HEK293 (cell line): ENCODE measurements around the gene CDK9.

Experiments used
- FEZF1 ChIP-seq: fragments of 450-650 bp; formaldehyde crosslinking; IDR thresholded peaks from 2 replicates; pipeline ENCODE4 v1.5.1; 2016; ENCODE audit warnings: missing biosample characterization, missing genetic modification characterization
- GFI1B ChIP-seq: fragments of 450-650 bp; formaldehyde crosslinking; IDR thresholded peaks from 2 replicates; pipeline ENCODE4 v1.5.1; 2016; ENCODE audit warnings: missing biosample characterization, missing genetic modification characterization
- GLIS1 ChIP-seq: fragments of 450-650 bp; formaldehyde crosslinking; IDR thresholded peaks from 2 replicates; pipeline ENCODE4 v1.5.1; 2016; ENCODE audit warnings: missing biosample characterization, missing genetic modification characterization
- KLF9 ChIP-seq: fragments of 450-650 bp; formaldehyde crosslinking; IDR thresholded peaks from 2 replicates; pipeline ENCODE4 v1.5.1; 2016; ENCODE audit warnings: missing biosample characterization, missing genetic modification characterization, low read depth
- OSR2 ChIP-seq: fragments of 450-650 bp; formaldehyde crosslinking; IDR thresholded peaks from 2 replicates; pipeline ENCODE4 v1.5.1; 2016; ENCODE audit warnings: missing biosample characterization, missing genetic modification characterization
- OVOL3 ChIP-seq: fragments of 450-650 bp; formaldehyde crosslinking; IDR thresholded peaks from 2 replicates; pipeline ENCODE4 v1.5.1; 2016; ENCODE audit warnings: missing biosample characterization, missing genetic modification characterization
- RBAK ChIP-seq: fragments of 450-650 bp; formaldehyde crosslinking; IDR thresholded peaks from 2 replicates; pipeline ENCODE4 v1.5.1; 2016; ENCODE audit warnings: missing biosample characterization, missing genetic modification characterization
- SALL2 ChIP-seq: fragments of 450-650 bp; formaldehyde crosslinking; IDR thresholded peaks from 2 replicates; pipeline ENCODE4 v1.5.0; 2017; ENCODE audit warnings: missing biosample characterization, mild to moderate bottlenecking, missing genetic modification characterization, borderline replicate concordance
- SETDB1 ChIP-seq: IDR thresholded peaks from one replicate; pipeline ENCODE4 v1.6.1; 2017; ENCODE audit warnings: mild to moderate bottlenecking, low read length, moderate library complexity, mixed read lengths; ENCODE audit not compliant: insufficient read length
- SP7 ChIP-seq: fragments of 450-650 bp; formaldehyde crosslinking; IDR thresholded peaks from 2 replicates; pipeline ENCODE4 v1.5.1; 2016; ENCODE audit warnings: missing biosample characterization, missing genetic modification characterization
- ZBTB44 ChIP-seq: fragments of 450-650 bp; IDR thresholded peaks from 2 replicates; pipeline ENCODE4 v1.5.1; 2018; ENCODE audit warnings: missing biosample characterization, mild to moderate bottlenecking, missing genetic modification characterization
- ZBTB8A ChIP-seq: fragments of 450-650 bp; formaldehyde crosslinking; IDR thresholded peaks from 2 replicates; pipeline ENCODE4 v1.5.1; 2016; ENCODE audit warnings: missing biosample characterization, missing genetic modification characterization
- ZFP3 ChIP-seq: fragments of 450-650 bp; formaldehyde crosslinking; IDR thresholded peaks from 2 replicates; pipeline ENCODE4 v1.5.1; 2016; ENCODE audit warnings: low read depth, missing biosample characterization, missing genetic modification characterization
- ZNF121 ChIP-seq: fragments of 450-650 bp; formaldehyde crosslinking; IDR thresholded peaks from 2 replicates; pipeline ENCODE4 v1.5.1; 2016; ENCODE audit warnings: missing biosample characterization, missing genetic modification characterization
- ZNF174 ChIP-seq: fragments of 450-650 bp; formaldehyde crosslinking; IDR thresholded peaks from 2 replicates; pipeline ENCODE4 v1.5.0; 2017; ENCODE audit warnings: missing biosample characterization, mild to moderate bottlenecking, missing genetic modification characterization
- ZNF211 ChIP-seq: fragments of 450-650 bp; formaldehyde crosslinking; IDR thresholded peaks from 2 replicates; pipeline ENCODE4 v1.5.1; 2016; ENCODE audit warnings: low read depth, missing biosample characterization, missing genetic modification characterization
- ZNF354C ChIP-seq: fragments of 450-650 bp; formaldehyde crosslinking; IDR thresholded peaks from 2 replicates; pipeline ENCODE4 v1.5.1; 2016; ENCODE audit warnings: missing biosample characterization, missing genetic modification characterization, low read depth, borderline replicate concordance
- ZNF391 ChIP-seq: fragments of 450-650 bp; formaldehyde crosslinking; IDR thresholded peaks from 2 replicates; pipeline ENCODE4 v1.5.1; 2016; ENCODE audit warnings: low read depth, missing biosample characterization, missing genetic modification characterization, borderline replicate concordance
- ZNF449 ChIP-seq: fragments of 450-650 bp; formaldehyde crosslinking; IDR thresholded peaks from 2 replicates; pipeline ENCODE4 v1.5.1; 2017; ENCODE audit warnings: missing biosample characterization, mild to moderate bottlenecking, missing genetic modification characterization, moderate library complexity
- ZNF514 ChIP-seq: fragments of 450-650 bp; formaldehyde crosslinking; IDR thresholded peaks from 2 replicates; pipeline ENCODE4 v1.5.1; 2016; ENCODE audit warnings: missing biosample characterization, missing genetic modification characterization
- ZNF560 ChIP-seq: fragments of 450-650 bp; formaldehyde crosslinking; IDR thresholded peaks from 2 replicates; pipeline ENCODE4 v1.5.1; 2017; ENCODE audit warnings: missing biosample characterization, missing genetic modification characterization, borderline replicate concordance
- ZNF629 ChIP-seq: fragments of 450-650 bp; formaldehyde crosslinking; IDR thresholded peaks from 2 replicates; pipeline ENCODE4 v1.5.1; 2017; ENCODE audit warnings: missing biosample characterization, missing genetic modification characterization
- ZNF658 ChIP-seq: fragments of 450-650 bp; formaldehyde crosslinking; IDR thresholded peaks from 2 replicates; pipeline ENCODE4; 2016; ENCODE audit warnings: missing biosample characterization, missing genetic modification characterization
- ZNF664 ChIP-seq: fragments of 450-650 bp; formaldehyde crosslinking; IDR thresholded peaks from 2 replicates; pipeline ENCODE4 v1.5.1; 2016; ENCODE audit warnings: missing biosample characterization, missing genetic modification characterization
- ZNF776 ChIP-seq: fragments of 450-650 bp; formaldehyde crosslinking; IDR thresholded peaks from 2 replicates; pipeline ENCODE4 v1.5.0; 2017; ENCODE audit warnings: missing biosample characterization, missing genetic modification characterization, borderline replicate concordance
- ZNF791 ChIP-seq: fragments of 450-650 bp; formaldehyde crosslinking; IDR thresholded peaks from 2 replicates; pipeline ENCODE4 v1.5.1; 2016; ENCODE audit warnings: missing biosample characterization, missing genetic modification characterization
- ZSCAN23 ChIP-seq: fragments of 450-650 bp; formaldehyde crosslinking; IDR thresholded peaks from 2 replicates; pipeline ENCODE4 v1.5.1; 2016; ENCODE audit warnings: missing biosample characterization, missing genetic modification characterization
- ZSCAN30 ChIP-seq: fragments of 450-650 bp; IDR thresholded peaks from 2 replicates; pipeline ENCODE4 v1.5.1; 2018; ENCODE audit warnings: missing biosample characterization, mild to moderate bottlenecking, missing genetic modification characterization, moderate library complexity
- ZXDB ChIP-seq: fragments of 450-650 bp; formaldehyde crosslinking; IDR thresholded peaks from 2 replicates; pipeline ENCODE4 v1.5.1; 2016; ENCODE audit warnings: missing biosample characterization, missing genetic modification characterization
- TF ChIP-seq, protein P1 (sequence below): fragments of 450-650 bp; formaldehyde crosslinking; conservative IDR thresholded peaks from 2 replicates; pipeline ENCODE4 v1.5.1; 2016; ENCODE audit warnings: low read depth, missing biosample characterization, missing genetic modification characterization
- TF ChIP-seq, protein P2 (sequence below): fragments of 450-650 bp; formaldehyde crosslinking; IDR thresholded peaks from 2 replicates; pipeline ENCODE4 v1.5.1; 2016; ENCODE audit warnings: missing biosample characterization, missing genetic modification characterization
- TF ChIP-seq, protein P3 (sequence below): fragments of 450-650 bp; formaldehyde crosslinking; IDR thresholded peaks from 2 replicates; pipeline ENCODE4 v1.5.1; 2016; ENCODE audit warnings: missing biosample characterization, missing genetic modification characterization

CDK9 gene

DNA sequence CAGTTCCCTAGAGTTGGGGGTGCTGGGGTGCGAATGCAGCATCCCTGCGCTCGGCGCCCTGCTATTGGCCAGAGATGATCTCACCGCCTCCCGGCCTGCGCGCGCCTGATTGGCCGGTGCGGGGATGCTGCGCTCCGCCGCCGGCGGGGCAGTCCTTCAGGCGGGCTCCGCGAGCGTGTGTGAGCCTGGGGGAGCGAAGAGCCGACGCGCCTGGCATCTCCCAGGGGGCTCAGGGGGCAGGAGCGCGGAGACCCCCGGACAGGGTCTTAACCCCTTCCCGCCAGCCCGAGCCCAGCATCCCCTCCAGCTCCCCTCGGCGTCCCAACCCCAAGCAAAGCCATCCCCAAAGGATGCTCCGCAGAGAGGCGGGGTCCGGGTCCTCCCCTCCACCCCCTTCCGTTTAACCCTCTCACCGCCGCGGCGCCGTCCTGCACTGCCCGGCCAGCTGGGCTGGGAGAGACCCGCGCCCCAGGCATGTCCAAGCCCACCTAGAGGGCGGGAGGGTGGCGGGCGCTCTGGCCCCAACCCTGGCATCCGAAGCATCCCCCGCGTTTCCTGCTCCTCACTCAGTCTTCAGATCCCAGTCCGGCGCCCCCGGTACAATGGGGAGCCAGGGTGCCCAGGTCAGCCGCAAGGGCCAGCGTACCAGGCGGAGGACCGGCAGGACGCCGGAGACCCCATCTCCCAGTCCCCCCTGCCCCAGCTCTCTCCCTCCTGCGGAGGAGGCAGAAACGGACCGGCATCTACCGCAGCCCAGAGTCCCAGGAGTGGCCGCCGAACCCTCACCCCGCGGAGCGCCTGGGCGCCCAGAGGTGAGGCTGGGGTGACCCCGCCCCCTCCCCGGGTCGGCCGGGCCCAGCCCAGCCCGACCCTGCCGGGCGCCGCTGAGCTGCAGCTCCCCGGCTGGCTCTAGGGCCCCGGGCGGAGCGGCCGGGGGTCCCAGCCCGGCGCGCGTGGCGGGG, 31.5 kb upstream of the CDK9 start (continued):
- TF ChIP-seq, protein P1, sequence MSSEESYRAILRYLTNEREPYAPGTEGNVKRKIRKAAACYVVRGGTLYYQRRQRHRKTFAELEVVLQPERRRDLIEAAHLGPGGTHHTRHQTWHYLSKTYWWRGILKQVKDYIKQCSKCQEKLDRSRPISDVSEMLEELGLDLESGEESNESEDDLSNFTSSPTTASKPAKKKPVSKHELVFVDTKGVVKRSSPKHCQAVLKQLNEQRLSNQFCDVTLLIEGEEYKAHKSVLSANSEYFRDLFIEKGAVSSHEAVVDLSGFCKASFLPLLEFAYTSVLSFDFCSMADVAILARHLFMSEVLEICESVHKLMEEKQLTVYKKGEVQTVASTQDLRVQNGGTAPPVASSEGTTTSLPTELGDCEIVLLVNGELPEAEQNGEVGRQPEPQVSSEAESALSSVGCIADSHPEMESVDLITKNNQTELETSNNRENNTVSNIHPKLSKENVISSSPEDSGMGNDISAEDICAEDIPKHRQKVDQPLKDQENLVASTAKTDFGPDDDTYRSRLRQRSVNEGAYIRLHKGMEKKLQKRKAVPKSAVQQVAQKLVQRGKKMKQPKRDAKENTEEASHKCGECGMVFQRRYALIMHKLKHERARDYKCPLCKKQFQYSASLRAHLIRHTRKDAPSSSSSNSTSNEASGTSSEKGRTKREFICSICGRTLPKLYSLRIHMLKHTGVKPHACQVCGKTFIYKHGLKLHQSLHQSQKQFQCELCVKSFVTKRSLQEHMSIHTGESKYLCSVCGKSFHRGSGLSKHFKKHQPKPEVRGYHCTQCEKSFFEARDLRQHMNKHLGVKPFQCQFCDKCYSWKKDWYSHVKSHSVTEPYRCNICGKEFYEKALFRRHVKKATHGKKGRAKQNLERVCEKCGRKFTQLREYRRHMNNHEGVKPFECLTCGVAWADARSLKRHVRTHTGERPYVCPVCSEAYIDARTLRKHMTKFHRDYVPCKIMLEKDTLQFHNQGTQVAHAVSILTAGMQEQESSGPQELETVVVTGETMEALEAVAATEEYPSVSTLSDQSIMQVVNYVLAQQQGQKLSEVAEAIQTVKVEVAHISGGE (tag by site-specific recombination) = peak; percentile 16; the same call in 1 of the 2 replicates
- TF ChIP-seq ZNF664 (tag by site-specific recombination) (no peak), ZBTB8A (tag by site-specific recombination) (no peak), RBAK (no peak), ZNF560 (no peak), ZNF354C (tag by site-specific recombination) (no peak), ZNF211 (tag by site-specific recombination) (no peak), SP7 (tag by site-specific recombination) (0 out of 2 replicates have a peak, but pooled peaks have one; percentile 26), ZNF514 (tag by site-specific recombination) (no peak), OVOL3 (tag by site-specific recombination) (no peak), OSR2 (no peak), SETDB1 (no peak), ZXDB (tag by site-specific recombination) (0 out of 2 replicates have a peak, but pooled peaks have one; percentile 19), FEZF1 (no peak), ZNF174 (tag by site-specific recombination) (no peak), GLIS1 (tag by site-specific recombination) (peak; percentile 88), ZNF629 (tag by site-specific recombination) (peak; percentile 46; the same call in 1 of the 2 replicates), ZNF791 (tag by site-specific recombination) (no peak), ZNF658 (no peak), GFI1B (tag by site-specific recombination) (no peak), ZSCAN23 (tag by site-specific recombination) (no peak), ZNF776 (tag by site-specific recombination) (no peak), ZFP3 (tag by site-specific recombination) (no peak), ZBTB44 (no peak), ZNF449 (tag by site-specific recombination) (no peak), KLF9 (peak; percentile 79), ZNF391 (tag by site-specific recombination) (no peak), ZNF121 (no peak), SALL2 (no peak), ZSCAN30 (tag by site-specific recombination) (no peak)
- TF ChIP-seq, protein P2, sequence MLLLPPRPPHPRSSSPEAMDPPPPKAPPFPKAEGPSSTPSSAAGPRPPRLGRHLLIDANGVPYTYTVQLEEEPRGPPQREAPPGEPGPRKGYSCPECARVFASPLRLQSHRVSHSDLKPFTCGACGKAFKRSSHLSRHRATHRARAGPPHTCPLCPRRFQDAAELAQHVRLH (tag by site-specific recombination) = no peak
- TF ChIP-seq, protein P3, sequence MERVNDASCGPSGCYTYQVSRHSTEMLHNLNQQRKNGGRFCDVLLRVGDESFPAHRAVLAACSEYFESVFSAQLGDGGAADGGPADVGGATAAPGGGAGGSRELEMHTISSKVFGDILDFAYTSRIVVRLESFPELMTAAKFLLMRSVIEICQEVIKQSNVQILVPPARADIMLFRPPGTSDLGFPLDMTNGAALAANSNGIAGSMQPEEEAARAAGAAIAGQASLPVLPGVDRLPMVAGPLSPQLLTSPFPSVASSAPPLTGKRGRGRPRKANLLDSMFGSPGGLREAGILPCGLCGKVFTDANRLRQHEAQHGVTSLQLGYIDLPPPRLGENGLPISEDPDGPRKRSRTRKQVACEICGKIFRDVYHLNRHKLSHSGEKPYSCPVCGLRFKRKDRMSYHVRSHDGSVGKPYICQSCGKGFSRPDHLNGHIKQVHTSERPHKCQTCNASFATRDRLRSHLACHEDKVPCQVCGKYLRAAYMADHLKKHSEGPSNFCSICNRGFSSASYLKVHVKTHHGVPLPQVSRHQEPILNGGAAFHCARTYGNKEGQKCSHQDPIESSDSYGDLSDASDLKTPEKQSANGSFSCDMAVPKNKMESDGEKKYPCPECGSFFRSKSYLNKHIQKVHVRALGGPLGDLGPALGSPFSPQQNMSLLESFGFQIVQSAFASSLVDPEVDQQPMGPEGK = peak; percentile 89
